Liver (tissue), 9 donors: Measurements from ENCODE around the gene KRTAP2-3. TPM values are rescaled to one million over a fixed set of nuclear protein-coding genes. Genes with fewer than 3 reads are reported as not detected.

ENCODE experiments used
- DNase-seq: peaks from one replicate; pipeline ENCODE4 v3.0.0-alpha.2; 2017; ENCODE audit warnings: low spot score
- H3K27ac ChIP-seq, 2 donors: one replicate each; pipeline ENCODE4 v1.7.0; 2013; ENCODE audit warnings: inconsistent platforms in 2 of 2, low read length in 2 of 2, control low read depth in 1 of 2, low read depth in 1 of 2, mild to moderate bottlenecking in 1 of 2
- H3K27me3 ChIP-seq, 4 donors: one replicate each; pipeline versions ENCODE4 v1.6.1 to v1.7.0; 2013; ENCODE audit warnings: low read length in 3 of 4, inconsistent platforms in 1 of 4, mild to moderate bottlenecking in 1 of 4, moderate library complexity in 1 of 4; ENCODE audit not compliant: control insufficient read depth in 4 of 4, insufficient read depth in 4 of 4
- H3K36me3 ChIP-seq, 4 donors: one replicate each; pipeline versions ENCODE4 v1.6.1 to v1.7.0; 2013; ENCODE audit warnings: low read length in 3 of 4, mild to moderate bottlenecking in 3 of 4, low read depth in 1 of 4, moderate library complexity in 1 of 4; ENCODE audit not compliant: control insufficient read depth in 4 of 4, insufficient read depth in 3 of 4
- H3K4me1 ChIP-seq, 4 donors: one replicate each; pipeline versions ENCODE4 v1.6.1 to v1.7.0; 2013; ENCODE audit warnings: low read length in 3 of 4, mild to moderate bottlenecking in 3 of 4, moderate library complexity in 1 of 4; ENCODE audit not compliant: control insufficient read depth in 4 of 4, insufficient read depth in 4 of 4
- H3K4me3 ChIP-seq, 3 donors: one replicate each; pipeline versions ENCODE4 v1.6.1 to v1.7.0; 2013; ENCODE audit warnings: low read length in 3 of 3, control low read depth in 1 of 3, low read depth in 1 of 3, mild to moderate bottlenecking in 1 of 3
- H3K9ac ChIP-seq, 2 donors: one replicate each; pipeline ENCODE4 v1.7.0; 2013; ENCODE audit warnings: low read length in 2 of 2, mild to moderate bottlenecking in 2 of 2, moderate library complexity in 2 of 2, control low read depth in 1 of 2, low read depth in 1 of 2
- H3K9me3 ChIP-seq, 4 donors: one replicate each; pipeline versions ENCODE4 v1.6.1 to v1.7.0; 2013; ENCODE audit warnings: low read length in 3 of 4; ENCODE audit not compliant: control insufficient read depth in 4 of 4
- ATF3 ChIP-seq: IDR thresholded peaks from 2 replicates; pipeline ENCODE4 v1.6.1; 2016; ENCODE audit warnings: antibody characterized with exemption
- CTCF ChIP-seq: fragments of 150-350 bp; IDR thresholded peaks from 2 replicates; pipeline ENCODE4 v1.5.1; 2017; ENCODE audit warnings: improper control_type of control experiment, low read depth, low read length; ENCODE audit not compliant: missing input control
- EGR1 ChIP-seq, 2 donors: IDR thresholded peaks; 2 replicates each; pipeline ENCODE4 v1.6.1; 2016 to 2018; ENCODE audit warnings: antibody characterized with exemption in 2 of 2, low read depth in 2 of 2
- FOXA1 ChIP-seq: IDR thresholded peaks from 2 replicates; pipeline ENCODE4 v1.6.1; 2016; ENCODE audit warnings: antibody characterized with exemption
- FOXA2 ChIP-seq: IDR thresholded peaks from 2 replicates; pipeline ENCODE4 v1.6.1; 2016; ENCODE audit warnings: antibody characterized with exemption
- GABPA ChIP-seq, 2 donors: IDR thresholded peaks in 1 of 2; conservative IDR thresholded peaks in 1 of 2; 2 replicates each; pipeline ENCODE4 v1.6.1; 2016; ENCODE audit warnings: antibody characterized with exemption in 2 of 2, mild to moderate bottlenecking in 1 of 2, moderate library complexity in 1 of 2
- HNF4A ChIP-seq, 2 donors: conservative IDR thresholded peaks; 2 replicates each; pipeline ENCODE4 v1.6.1; 2016; ENCODE audit warnings: antibody characterized with exemption in 2 of 2, mild to moderate bottlenecking in 2 of 2
- HNF4G ChIP-seq: IDR thresholded peaks from 2 replicates; pipeline ENCODE4 v1.6.1; 2016; ENCODE audit warnings: antibody characterized with exemption
- JUND ChIP-seq, 2 donors: IDR thresholded peaks; 2 replicates each; pipeline ENCODE4 v1.6.1; 2016; ENCODE audit warnings: antibody characterized with exemption in 2 of 2
- NR2F2 ChIP-seq: IDR thresholded peaks from 2 replicates; pipeline ENCODE4 v1.6.1; 2016; ENCODE audit warnings: antibody characterized with exemption
- RAD21 ChIP-seq, 2 donors: IDR thresholded peaks; 2 replicates each; pipeline ENCODE4 v1.6.1; 2016; ENCODE audit warnings: antibody characterized with exemption in 2 of 2, mild to moderate bottlenecking in 2 of 2
- RXRA ChIP-seq, 2 donors: IDR thresholded peaks; 2 replicates each; pipeline ENCODE4 v1.6.1; 2017 to 2018; ENCODE audit warnings: antibody characterized with exemption in 2 of 2, mild to moderate bottlenecking in 1 of 2
- TAF1 ChIP-seq: conservative IDR thresholded peaks from 2 replicates; pipeline ENCODE4 v1.6.1; 2016; ENCODE audit warnings: antibody characterized with exemption, mild to moderate bottlenecking
- YY1 ChIP-seq: IDR thresholded peaks from 2 replicates; pipeline ENCODE4 v1.6.1; 2016; ENCODE audit warnings: antibody characterized with exemption, mild to moderate bottlenecking
- ZBTB33 ChIP-seq: IDR thresholded peaks from 2 replicates; pipeline ENCODE4 v1.6.1; 2016; ENCODE audit warnings: antibody characterized with exemption
- WGBS: extraction: QIAGEN DNeasy Blood & Tissue Kit; methylation state at CpG from one replicate; pipeline ENCODE4 v1.1.7; 2013; 5-methylcytosine and 5-hydroxymethylcytosine counted together
- polyA plus RNA-seq, 2 donors: library from polyadenylated mRNA; stranded (reverse) in 1 of 2; unstranded in 1 of 2; fragments of 200-250 nt in 1 of 2; fragments of >200 nt in 1 of 2; fragmentation: Nextera tagmentation in 1 of 2; extraction: Ambion mirVana in 1 of 2; gene quantifications; one replicate each; pipeline versions ENCODE4 v1.2.1 to v1.2.3, GENCODE V29; 2013 to 2015
- total RNA-seq, 2 donors: library from RNA; depleted of rRNA; stranded (reverse); fragments of >200 nt; gene quantifications; one replicate each; pipeline ENCODE4 v1.2.3, GENCODE V29; 2014
- TF ChIP-seq, protein P1 (sequence below): IDR thresholded peaks from 2 replicates; pipeline ENCODE4 v1.6.1; 2016; ENCODE audit warnings: antibody characterized with exemption, mild to moderate bottlenecking
- TF ChIP-seq, protein P2 (sequence below): IDR thresholded peaks from 2 replicates; pipeline ENCODE4 v1.6.1; 2016; ENCODE audit warnings: antibody characterized with exemption
- donor health status: healthy.
- donor health status: healthy.
- donor health status: healthy.
- donor health status: healthy.
- donor health status: healthy.

KRTAP2-3 gene
- total and polyA plus RNA-seq, 4 donors: not detected

DNA sequence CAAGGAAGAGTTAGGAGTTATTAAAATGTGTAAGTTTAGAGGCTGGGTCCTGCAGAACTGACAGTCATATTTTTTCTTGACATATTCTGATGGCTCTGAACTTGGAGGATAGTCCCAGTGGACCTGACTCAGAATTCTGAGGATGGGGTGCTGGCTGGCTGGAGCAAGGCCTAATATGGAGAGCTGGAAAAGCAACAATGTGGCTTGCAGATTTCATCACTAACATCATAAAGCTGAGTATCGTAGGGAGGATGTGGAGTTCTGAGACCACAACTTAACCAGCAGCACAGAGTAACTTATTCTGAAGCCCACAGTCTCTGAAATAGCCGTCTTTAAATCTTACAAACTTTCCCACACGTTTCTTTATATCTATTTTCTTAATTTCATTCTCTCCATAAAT lies 35.2 kb downstream of the KRTAP2-3 start:
- Histone ChIP-seq H3K4me3 (no peak overlapping the region), H3K4me1 (no peaks in the 10 kb centered on the region), H3K9ac (no peak overlapping the region), H3K36me3 (no peaks in the 10 kb centered on the region), H3K27me3 (peaks cover 0 to under 1% (median 0%) of the 10 kb centered on the region in 4 donors), H3K9me3 (peaks cover 0 to 11% (median 2%) of the 10 kb centered on the region in 4 donors), H3K27ac (no peak overlapping the region)
- TF ChIP-seq EGR1 (IDR thresholded peaks at IDR 0.05; ENCODE audit: low read depth in 2 of 2) (no peak), ATF3 (no peak), GABPA (IDR thresholded peaks at IDR 0.05 in 1 of 2, conservative IDR thresholded peaks at IDR 0.05 in 1 of 2) (no peak), JUND (IDR thresholded peaks at IDR 0.05) (no peak), HNF4A (conservative IDR thresholded peaks at IDR 0.05) (no peak), CTCF (no peak), NR2F2 (no peak), RAD21 (IDR thresholded peaks at IDR 0.05) (no peak), TAF1 (no peak), FOXA1 (no peak), YY1 (no peak), FOXA2 (no peak), RXRA (IDR thresholded peaks at IDR 0.05) (no peak), HNF4G (no peak)
- TF ChIP-seq, protein P1, sequence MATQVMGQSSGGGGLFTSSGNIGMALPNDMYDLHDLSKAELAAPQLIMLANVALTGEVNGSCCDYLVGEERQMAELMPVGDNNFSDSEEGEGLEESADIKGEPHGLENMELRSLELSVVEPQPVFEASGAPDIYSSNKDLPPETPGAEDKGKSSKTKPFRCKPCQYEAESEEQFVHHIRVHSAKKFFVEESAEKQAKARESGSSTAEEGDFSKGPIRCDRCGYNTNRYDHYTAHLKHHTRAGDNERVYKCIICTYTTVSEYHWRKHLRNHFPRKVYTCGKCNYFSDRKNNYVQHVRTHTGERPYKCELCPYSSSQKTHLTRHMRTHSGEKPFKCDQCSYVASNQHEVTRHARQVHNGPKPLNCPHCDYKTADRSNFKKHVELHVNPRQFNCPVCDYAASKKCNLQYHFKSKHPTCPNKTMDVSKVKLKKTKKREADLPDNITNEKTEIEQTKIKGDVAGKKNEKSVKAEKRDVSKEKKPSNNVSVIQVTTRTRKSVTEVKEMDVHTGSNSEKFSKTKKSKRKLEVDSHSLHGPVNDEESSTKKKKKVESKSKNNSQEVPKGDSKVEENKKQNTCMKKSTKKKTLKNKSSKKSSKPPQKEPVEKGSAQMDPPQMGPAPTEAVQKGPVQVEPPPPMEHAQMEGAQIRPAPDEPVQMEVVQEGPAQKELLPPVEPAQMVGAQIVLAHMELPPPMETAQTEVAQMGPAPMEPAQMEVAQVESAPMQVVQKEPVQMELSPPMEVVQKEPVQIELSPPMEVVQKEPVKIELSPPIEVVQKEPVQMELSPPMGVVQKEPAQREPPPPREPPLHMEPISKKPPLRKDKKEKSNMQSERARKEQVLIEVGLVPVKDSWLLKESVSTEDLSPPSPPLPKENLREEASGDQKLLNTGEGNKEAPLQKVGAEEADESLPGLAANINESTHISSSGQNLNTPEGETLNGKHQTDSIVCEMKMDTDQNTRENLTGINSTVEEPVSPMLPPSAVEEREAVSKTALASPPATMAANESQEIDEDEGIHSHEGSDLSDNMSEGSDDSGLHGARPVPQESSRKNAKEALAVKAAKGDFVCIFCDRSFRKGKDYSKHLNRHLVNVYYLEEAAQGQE: no peak
- TF ChIP-seq, protein P2, sequence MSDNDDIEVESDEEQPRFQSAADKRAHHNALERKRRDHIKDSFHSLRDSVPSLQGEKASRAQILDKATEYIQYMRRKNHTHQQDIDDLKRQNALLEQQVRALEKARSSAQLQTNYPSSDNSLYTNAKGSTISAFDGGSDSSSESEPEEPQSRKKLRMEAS: no peak
- whole genome bisulfite sequencing: 68% methylated on average over 3 of the region's 3 CpGs
- no peak for DNase-seq

- Histone ChIP-seq H3K36me3 (no peaks in the 10 kb centered on the region), H3K4me1 (no peaks in the 10 kb centered on the region), H3K27ac (no peak overlapping the region), H3K9me3 (peaks cover 0 to 11% (median 2%) of the 10 kb centered on the region in 4 donors), H3K4me3 (no peak overlapping the region), H3K9ac (no peak overlapping the region), H3K27me3 (peaks cover 0 to 4% (median 0%) of the 10 kb centered on the region in 4 donors)
- no peak for DNase-seq
- TF ChIP-seq GABPA (IDR thresholded peaks at IDR 0.05 in 1 of 2, conservative IDR thresholded peaks at IDR 0.05 in 1 of 2): no peak
- TF ChIP-seq CTCF: no peak
- TF ChIP-seq, protein P1: no peak
- TF ChIP-seq RAD21 (IDR thresholded peaks at IDR 0.05): no peak
- TF ChIP-seq RXRA (IDR thresholded peaks at IDR 0.05): no peak
- TF ChIP-seq HNF4G: no peak
- TF ChIP-seq YY1: no peak
- TF ChIP-seq NR2F2: no peak
- no peak for TF ChIP-seq HNF4A (conservative IDR thresholded peaks at IDR 0.05)
- TF ChIP-seq FOXA2: no peak
- TF ChIP-seq ZBTB33: no peak
- TF ChIP-seq ATF3: no peak
Measured at GRCh38 chr17:41020336-41020735, 39.6 kb downstream of the KRTAP2-3 start.
